SIG-M5 treated with dmso at 0.1 percent for 504 hours (cell line): ENCODE data around the gene TSPAN3.

ENCODE experiments used
- DNase-seq: peaks from one replicate; lab custom pipeline; 2025; ENCODE audit not compliant: unreplicated experiment; lab: John Stamatoyannopoulos, UW

Gene TSPAN3

DNA sequence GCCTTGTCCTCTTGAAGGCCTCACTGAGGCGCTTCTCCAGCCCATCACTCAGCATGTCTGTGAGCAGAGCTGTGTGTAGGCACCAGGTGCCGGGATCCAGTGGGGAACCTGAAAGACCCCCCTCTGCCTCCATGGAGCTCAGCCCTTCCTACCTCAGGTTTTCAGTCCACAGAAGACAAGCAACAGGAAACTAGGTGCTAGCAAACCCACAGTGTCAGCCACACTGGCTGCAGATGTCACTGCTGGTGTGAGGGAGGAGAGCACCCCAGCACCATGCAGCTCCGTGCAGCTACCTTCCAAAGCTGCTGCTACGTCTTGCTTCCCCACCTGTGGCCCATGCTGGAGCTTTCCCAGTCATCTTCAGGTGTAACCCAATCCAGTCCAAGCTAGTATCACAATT lies 58.0 kb downstream of the TSPAN3 start:
- DNase-seq = no peak

DNA sequence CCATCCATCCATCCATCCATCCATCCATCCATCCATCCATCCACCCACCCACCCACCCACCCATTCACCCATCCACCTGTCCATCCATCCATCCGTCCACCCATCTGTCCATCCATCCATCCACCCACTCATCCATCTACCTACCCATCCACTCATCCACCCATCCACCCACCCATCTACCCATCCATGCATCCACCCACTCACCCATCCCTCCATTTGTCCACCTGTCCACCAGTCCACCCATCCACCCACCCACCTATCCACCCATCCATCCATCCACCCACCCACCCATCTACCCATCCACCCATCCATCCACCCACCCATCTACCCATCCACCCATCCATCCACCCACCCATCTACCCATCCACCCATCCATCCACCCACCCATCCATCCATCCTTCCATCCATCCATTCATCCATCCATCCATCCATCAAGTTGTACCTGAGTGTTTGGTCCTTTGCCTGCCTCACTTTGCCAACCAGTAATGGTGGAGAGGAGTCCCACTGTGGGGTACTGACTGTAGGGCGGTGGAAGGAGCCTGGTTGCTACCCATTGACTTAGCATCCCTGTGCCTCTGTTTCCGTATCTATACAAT lies 58.7 kb downstream of the TSPAN3 start:
- DNase-seq = no peak

DNA sequence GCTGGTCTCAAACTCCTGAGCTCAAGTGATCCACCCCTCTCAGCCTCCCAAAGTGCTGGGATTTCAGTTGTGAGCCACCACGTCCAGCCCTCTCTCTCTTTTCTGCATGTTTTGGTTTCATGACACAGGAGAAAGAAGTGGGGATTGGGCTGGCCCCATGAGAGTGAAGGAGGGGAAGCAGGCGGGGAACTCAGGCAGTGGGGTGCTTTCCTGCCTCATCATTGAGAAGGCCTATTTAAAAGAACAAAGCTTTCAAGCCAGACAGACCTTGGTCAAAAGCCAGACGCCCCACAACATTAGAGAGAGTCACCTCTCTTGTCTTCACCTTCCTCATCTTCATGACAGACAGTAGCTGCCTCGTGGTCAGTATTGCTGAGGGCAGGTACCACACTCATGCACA lies 60.1 kb downstream of the TSPAN3 start:
- DNase-seq = no peak

DNA sequence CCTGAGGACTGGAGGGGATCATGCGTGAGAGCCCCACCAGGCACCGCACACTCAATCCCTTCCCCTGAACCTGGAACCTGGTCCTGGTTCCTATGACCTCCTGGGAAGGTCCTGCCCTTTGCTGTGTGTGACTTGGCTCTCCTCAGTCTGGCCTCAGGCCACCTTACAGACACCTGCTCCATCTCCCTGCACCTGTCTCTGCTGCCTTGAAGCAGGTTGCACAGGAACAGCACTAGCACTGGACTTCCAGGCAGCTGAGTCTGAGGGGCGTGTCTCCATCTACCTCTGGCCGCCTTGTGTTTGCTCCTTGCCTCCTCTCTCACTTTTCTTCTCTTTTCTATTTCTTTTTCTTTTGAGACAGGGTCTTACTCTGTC lies 60.6 kb downstream of the TSPAN3 start:
- no peak for DNase-seq

DNA sequence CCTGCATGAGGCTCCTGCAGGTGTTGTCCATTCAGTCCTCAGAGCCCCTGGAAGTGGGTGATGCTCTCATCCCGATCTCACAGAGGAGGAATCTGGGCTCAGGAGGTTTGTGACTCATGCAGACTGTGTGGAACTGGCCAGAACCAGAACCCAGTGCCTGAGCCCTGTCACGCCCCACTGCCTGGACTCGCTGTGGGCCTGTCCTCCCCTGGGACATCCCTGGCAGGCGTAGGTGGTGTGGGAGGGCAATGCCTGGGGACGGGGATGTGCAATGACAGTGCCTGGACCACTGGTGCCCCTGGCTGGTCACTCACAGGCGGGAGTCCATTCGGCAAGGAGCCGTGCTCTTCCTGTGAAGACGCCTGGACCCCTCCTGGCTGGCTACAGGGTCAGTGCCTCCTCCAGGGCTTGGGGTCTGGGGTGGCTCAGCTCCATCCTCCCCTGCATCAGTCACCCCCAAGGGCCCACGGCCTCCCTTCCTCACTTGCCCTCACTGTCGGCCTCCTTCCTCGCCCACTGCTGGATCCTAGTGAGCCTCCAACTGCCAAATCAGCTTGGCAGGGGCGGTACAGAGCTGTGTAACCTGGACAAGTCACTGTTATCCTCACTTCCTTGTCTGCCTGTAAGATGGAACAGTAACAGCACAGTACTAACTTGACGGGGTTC lies 61.1 kb downstream of the TSPAN3 start:
- DNase-seq = no peak

DNA sequence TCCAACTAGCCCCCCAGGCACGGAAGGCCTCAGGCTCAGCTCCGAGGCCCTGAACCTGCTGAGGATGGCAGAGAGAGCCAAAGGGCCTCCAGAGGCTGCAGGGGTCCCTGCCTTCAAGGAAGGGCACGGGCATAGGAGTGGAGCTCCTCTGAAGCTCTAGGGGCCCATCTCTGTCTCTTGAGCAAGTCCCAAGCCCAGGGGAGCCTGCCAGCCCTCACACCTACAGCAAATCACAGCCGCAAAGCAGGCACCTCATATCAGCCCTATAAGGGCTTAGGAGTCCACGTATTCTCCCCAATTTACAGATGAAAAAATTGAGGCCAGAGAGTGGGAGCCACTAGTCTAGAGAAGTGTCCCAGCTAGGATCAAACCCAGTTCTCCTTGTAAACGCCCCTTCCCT lies 61.7 kb downstream of the TSPAN3 start:
- DNase-seq = no peak

DNA sequence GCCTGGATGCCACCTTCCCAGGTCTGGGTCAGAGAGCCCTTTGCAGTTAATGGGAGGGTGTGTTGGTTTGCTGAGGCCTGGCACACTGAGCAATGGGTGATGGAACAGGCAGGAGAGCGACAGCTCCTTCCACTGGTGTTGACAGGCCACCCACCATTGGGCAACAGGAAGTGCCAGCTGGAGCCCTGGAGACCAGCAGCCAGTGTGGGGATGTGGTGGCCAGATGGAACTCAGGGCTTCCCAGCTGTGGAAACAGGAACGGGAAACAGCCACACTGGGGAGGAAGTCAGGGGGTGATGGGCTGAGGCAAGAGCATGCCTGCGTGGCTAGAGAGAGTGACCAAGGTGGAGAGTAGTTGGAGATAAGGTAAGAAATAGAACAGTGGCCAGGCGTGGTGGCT lies 66.7 kb downstream of the TSPAN3 start:
- DNase-seq = peak; percentile 84

DNA sequence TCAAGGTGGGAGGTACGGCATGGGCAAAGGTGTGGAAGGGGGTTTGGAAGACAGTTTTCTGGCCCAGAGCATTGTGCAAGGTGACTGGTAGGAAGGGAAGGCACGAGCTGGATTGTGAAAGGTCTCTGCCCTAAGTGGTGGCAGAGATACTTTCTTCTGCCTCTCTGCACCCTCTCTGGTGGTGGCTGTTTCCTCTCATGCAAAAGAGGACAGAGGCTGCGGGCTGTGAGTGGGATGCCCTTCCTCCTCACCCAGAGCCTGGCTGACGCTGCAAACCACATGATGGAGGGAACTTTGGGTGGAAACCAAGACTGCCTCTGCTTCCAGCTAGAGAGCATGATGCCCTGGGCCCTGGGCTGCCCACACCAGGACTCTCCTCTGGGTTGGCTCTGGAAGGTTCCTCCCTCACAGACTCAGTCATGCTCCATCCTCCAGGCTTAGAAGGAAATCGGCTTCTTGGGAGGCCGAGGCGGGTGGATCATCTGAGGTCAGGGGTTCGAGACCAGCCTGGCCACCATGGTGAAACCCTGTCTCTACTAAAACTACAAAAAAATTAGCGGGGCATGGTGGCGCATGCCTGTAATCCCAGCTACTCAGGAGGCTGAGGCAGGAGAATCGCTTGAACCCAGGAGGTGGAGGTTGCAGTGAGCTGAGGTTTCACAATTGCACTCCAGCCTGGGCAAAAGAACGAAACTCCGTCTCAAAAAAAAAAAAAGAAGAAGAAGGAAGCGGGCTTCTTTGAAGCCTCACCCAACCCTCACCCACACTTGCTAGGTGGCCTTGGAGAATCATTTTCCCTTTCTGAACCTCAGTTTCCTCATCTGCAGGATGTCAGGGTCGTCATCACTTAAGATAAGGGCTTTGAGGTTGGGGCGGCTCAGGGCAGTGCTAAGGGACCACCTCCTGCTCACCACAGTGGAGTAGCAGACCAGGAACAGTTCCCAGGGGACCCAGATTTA lies 67.7 kb downstream of the TSPAN3 start:
- peak; percentile 94 for DNase-seq

DNA sequence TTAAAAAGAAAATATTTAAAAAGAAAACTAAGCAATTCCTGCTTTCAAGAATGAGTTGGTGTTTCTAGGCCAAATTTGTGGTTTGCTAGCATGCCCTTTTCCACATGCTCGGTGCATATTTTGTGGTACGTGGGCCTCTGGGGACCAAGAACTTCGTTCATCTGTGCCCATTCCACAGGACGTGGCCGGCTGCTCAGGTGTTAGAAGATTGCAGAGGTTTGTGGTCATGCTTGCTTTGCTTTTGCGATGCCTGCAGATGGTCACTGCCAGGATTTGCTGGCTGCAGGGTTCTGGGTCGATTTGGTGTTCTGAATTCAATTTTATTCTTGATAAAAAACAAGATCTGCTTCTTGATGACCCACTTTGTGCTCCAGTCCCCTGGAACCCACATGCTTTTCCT lies 68.5 kb downstream of the TSPAN3 start:
- DNase-seq = no peak

DNA sequence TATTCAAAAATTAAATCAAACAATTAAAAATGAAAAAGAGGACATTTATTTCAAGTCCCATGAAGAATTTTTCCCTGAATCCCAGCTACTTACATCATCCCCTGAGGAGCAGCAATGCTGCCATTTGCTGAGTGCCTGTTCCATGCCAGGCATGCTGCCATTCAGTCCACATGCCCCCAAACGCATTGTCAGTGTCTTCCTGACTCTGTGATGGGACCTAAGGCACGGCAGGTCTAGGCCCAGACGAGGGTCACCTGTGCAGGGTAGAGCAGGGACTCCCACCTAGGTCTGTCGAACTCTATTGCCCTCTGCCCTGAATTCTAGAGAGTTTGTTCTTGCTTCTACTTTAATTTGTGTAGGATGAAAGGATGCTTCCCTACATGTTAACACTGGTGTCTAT lies 68.9 kb downstream of the TSPAN3 start:
- DNase-seq = no peak

DNA sequence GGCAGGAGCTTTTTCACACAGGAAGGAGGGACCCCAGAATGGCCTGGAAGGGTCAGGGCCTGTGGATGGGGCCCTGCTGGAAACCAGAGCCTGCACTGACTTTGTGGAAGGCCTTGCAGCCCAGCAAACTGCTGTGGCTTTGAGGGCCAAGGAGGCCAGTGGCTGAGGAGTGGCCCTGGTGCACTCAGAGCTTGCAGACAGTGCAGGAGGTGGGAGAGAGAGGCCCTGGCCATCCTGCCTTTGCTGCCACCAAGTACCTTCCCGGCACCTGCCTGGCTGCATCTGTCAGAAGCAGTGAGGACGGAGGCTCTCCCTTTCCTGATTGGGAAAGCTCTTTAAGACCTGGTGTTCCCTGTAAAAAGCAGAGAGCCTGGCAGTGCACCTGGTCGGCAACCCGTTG lies 69.6 kb downstream of the TSPAN3 start:
- DNase-seq = no peak

DNA sequence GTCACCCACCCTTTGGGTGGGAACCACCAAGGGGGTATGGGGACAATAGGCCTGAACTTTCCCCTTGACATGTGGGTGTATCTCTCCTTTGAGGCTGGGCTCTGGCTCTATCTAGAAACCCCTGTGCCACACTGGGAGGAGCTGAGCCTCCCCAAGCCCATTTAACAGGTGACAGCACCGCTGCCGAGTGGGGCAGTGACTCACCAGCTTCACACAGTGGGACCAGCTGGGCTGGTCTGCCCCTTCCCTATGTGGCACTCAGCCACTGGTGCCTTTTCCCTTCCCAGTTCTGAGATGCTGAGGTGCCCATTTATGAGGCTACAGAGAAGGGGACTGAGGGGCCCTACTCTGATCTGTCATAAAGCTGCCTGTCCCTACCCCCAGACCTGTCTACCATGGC lies 70.9 kb downstream of the TSPAN3 start:
- no peak for DNase-seq

DNA sequence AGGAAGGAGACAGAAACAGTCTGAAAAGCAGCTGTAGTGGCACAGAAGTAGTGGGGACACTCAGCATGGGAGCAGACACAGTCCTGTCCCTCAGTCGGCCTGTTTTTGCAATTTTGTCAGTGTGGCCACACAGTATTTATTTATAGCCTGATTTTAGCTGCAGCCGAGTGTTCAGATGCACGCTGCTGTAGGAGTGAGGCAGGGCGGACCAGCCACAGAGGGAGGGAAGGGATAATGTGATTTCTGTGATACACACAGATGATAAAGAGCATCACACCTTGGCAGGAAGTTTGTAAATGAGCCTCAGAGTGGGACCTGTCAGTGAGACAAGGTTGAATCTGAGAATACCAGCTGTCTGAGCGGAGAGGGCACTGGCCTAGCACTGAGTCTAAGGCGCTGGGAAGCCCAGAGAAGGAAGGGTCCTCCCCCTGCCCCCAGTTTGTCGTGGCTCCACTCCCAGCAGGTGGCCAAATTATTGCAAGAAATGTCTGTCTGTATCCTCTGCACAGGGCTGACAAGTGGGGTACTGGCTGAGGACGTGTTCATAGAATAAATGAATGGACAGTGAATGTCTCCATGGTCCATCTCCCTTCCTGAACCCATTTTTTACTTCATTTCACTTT lies 72.1 kb downstream of the TSPAN3 start:
- DNase-seq = no peak

DNA sequence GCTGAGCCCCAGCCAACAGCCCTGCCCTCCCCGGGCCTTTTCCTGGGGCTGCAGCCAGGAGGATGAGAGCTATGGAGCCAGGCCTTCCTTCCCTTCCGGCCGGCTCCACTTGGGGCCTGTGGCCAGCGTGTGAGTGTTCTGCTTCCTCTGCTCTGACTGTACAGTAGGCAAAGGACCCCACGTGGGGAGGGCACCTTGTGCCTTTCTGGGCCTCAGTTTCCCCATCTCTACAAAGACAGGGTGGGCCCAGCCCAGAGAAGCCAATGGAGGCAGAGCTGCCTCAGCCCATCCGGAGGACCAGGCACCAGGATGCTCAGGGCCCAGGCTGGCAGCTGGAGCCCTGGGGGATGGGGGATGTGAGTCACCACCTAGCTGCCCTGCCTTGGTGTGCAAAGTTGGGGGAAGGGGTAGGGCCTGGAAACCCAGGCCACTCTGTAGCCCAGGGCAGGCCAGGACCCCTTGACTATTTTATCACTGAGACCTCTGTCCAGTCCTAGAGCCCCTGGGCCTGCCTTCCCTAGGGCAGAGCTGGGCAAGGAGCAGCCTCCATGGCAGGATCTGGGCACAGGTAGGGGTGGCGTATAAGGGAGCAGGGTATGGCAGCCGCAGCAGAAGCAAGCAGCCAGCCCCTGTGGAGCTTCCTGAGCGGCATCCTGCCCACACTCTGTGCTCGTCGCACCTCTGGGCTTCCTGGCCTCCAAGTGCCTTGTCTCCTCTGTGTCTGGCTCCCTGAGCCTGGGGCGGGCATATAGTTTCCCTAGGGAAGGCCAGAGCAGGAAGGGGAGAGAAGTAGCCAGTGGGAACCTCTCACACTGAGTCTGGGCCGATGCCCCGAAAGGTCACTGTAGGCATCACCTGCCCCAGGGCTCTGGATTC lies 74.1 kb downstream of the TSPAN3 start:
- DNase-seq = peak; percentile 9

DNA sequence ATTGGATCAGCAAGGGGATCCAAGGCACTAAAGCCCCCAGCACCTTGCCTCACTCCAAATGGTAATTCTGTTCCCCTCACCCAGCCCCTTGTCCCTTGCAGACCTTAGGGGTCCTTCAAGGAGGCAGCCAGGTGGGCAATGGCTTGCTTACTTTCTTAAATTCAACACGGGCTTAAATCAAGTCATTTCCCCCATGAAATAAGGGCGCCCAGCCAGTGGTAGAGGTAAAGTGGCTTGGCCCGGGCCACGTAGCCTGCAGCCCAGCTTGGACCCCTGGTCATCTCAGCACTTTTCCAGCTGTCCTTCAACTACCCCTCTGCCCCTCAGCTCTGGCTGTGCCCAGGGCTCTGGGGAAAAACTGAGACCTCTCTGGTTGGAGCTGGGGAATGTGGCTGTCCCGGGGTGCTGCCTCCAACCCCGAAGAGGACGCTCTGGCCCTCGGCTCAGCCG lies 74.8 kb downstream of the TSPAN3 start:
- no peak for DNase-seq

DNA sequence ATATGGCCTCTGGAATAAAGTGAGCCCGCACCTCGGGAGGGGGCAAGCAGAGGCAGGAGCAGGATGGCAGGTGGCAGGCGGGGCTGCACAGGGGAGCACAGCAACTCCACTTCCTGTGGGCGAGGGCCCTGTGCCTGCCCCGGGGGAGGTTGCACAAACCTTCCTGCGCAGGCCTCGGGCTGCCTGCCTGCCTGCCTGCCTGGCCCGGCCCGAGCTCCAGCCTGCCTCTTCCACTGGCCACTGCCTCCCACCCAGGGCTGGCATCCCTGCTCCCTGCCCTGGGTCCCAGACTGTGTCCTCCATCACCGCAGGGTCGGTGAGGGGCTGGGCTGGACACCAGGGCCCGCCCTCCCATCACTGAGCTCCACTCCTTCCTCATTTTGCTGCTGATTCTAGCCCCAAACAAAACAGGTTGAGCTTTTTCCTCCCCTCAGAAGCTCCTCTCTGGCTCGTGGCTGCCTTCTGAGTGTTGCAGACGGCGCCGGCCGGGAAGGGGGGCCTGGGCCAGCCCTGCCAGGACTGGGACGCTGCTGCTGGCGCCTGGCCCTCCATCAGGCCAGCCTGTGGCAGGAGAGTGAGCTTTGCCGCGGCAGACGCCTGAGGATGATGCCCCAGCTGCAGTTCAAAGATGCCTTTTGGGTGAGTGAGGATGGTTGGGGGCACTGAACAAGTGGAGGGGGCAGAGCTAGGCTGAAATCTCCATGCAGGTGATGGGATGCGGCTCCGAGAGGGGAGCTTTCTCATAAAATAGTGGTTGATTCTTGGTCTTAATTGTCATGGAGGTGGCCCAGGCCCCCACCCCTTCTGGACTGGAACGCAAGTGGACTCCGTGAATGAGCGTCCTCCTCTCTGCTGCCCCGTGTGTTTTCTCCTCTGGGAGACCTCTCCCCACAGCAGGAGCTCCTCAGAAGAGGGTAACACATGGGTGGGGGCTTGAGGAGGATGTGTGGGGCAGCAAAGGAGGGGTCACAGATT lies 75.7 kb downstream of the TSPAN3 start, which contains the start of gene PSTPIP1:
PSTPIP1 (plus strand) TSS at position 156 of the 975 bp plus-strand sequence; CDS start at position 604, 448 bp downstream.
- DNase-seq = peak; percentile 76

DNA sequence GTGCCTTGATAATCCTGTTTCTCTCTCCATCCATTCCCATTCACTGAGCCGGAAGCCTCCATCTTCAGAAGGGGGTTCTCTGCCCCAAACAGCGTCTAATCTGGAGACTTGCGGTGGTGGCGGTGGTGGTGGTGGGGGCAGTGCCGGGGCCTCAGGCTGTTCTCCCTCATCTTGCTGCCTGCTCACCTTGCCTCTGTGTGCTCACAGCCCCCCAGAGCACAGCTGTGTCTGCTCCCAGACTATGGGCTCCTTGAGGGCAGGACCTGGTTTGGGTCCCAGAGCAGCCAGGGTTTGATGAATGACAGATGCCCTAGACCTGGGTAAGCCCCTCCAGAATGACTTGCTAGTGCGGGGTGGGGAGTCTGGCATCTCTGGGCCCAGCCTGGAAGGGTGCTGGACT lies 76.4 kb downstream of the TSPAN3 start:
- DNase-seq = no peak

DNA sequence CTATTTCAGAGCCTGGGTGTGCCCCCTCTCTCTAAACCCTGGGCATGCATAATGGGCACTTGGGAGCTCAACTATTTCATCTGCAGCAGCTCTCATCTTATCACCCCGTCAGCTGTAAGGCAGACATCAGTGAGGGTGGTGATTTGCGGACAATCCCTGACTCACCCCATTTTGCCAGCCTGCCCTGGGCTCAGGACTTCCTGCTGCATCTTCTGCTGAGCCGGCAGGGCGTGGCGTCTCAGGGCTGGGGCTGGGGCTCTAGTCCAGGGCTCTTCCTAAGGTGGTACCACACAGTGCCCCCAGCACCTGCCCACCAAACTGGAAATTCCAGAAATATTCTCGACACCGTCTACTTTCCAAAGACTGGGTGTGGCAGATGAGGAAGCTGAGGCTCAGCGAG lies 76.9 kb downstream of the TSPAN3 start:
- no peak for DNase-seq

DNA sequence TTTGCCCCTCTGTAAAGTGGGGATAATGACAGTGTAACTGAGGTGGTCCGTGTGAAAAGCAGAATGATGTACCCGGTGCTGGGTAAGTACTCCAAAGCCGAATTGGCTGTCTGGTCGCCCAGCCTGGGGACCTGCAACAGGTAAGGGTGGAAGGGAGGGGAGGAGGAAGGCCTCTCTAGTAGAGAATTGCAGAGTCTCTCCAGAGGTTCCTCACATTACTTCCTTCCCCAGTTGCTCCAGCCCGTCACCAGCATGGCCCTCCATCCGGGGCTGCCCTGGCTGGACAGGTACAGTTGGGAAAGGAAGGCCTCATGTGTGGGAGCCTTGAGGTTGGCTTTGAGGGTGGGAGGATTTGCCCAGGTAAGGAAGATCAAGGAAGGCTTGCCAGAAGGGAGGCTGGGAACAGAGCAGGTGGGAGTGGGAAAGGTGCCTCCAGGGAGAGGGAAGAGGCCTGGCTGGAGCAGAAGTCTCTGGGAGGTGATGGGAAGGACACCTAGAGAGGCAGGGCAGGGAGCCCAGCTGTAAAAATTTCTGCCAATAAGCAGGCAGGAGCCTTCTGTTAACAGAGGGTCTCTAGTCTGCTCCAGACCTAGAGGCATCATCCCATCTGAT lies 77.7 kb downstream of the TSPAN3 start:
- DNase-seq = no peak
